HG03108 (cell line): ENCODE results near the gene CBL.

ENCODE experiments used
- ATAC-seq: cut with Tn5 transposase; IDR thresholded peaks from one replicate; pipeline ENCODE4 v1.9.1; 2021; ENCODE audit warnings: moderate library complexity; ENCODE audit not compliant: unreplicated experiment

The CBL gene

GRCh38 chr11:119307219-119307618 is 101.1 kb downstream of the CBL start:
- ATAC-seq: no peak

GRCh38 chr11:119307974-119308373 is 101.8 kb downstream of the CBL start:
- no peak for ATAC-seq

- no peak for ATAC-seq
These were observed 103.3 kb downstream of the CBL start for GRCh38 chr11:119309411-119309810.

GRCh38 chr11:119309953-119310681 is 104.0 kb downstream of the CBL start:
- no peak for ATAC-seq

- ATAC-seq: no peak
These were observed 104.5 kb downstream of the CBL start for GRCh38 chr11:119310682-119311052.

- ATAC-seq: no peak
These were observed 108.6 kb downstream of the CBL start for GRCh38 chr11:119314726-119315125.

- ATAC-seq: no peak
These were observed 109.2 kb downstream of the CBL start for GRCh38 chr11:119315131-119316015.

GRCh38 chr11:119316016-119316728 is 110.0 kb downstream of the CBL start:
- ATAC-seq: no peak

- no peak for ATAC-seq
These were observed 110.8 kb downstream of the CBL start, which contains the start of gene MCAM for GRCh38 chr11:119316729-119317591. MCAM (minus strand) TSS chr11:119317130; CDS start chr11:119317101, 29 bp downstream.

- no peak for ATAC-seq
These were observed 111.6 kb downstream of the CBL start for GRCh38 chr11:119317592-119318239.

- no peak for ATAC-seq
These were observed 112.3 kb downstream of the CBL start for GRCh38 chr11:119318240-119319135.

- ATAC-seq: no peak
These were observed 113.1 kb downstream of the CBL start for GRCh38 chr11:119319136-119319699.

- no peak for ATAC-seq
These were observed 113.6 kb downstream of the CBL start for GRCh38 chr11:119319700-119320239.

- no peak for ATAC-seq
These were observed 114.2 kb downstream of the CBL start for GRCh38 chr11:119320240-119320775.

- ATAC-seq: peak; percentile 31
These were observed 114.8 kb downstream of the CBL start for GRCh38 chr11:119320776-119321524.

GRCh38 chr11:119322360-119322739 is 116.2 kb downstream of the CBL start:
- no peak for ATAC-seq

- no peak for ATAC-seq
These were observed 116.9 kb downstream of the CBL start for GRCh38 chr11:119322921-119323531.
